Progenitor cell of endocrine pancreas (in vitro differentiated cells): ENCODE data around the gene CCDC88C. TPM values are rescaled to one million over a fixed set of nuclear protein-coding genes. Genes with fewer than 3 reads are reported as not detected.
A peak's percentile ranks its signal among the peaks of the same experiment; 100 is the strongest.

Source experiments
- DNase-seq: peaks from one replicate; pipeline ENCODE4 v3.0.0; 2021; ENCODE audit warnings: low spot score; ENCODE audit not compliant: unreplicated experiment
- H3K27ac Mint-ChIP-seq: 2 replicates; pipeline ENCODE4 v1.8.0; 2021; ENCODE audit warnings: mild to moderate bottlenecking, moderate library complexity, mixed read lengths
- H3K27me3 Mint-ChIP-seq: 2 replicates; pipeline ENCODE4 v1.8.0; 2021; ENCODE audit warnings: mixed read lengths
- H3K36me3 Mint-ChIP-seq: 2 replicates; pipeline ENCODE4 v1.8.0; 2022; ENCODE audit warnings: mixed read lengths; ENCODE audit not compliant: insufficient read depth
- H3K4me1 Mint-ChIP-seq: 2 replicates; pipeline ENCODE4 v1.8.0; 2021; ENCODE audit warnings: low read depth, mixed read lengths
- H3K4me3 Mint-ChIP-seq: 2 replicates; pipeline ENCODE4 v1.8.0; 2021; ENCODE audit warnings: low read depth, mild to moderate bottlenecking, moderate library complexity, mixed read lengths
- H3K9me3 Mint-ChIP-seq: 2 replicates; pipeline ENCODE4 v1.8.0; 2021; ENCODE audit warnings: low read depth, mixed read lengths
- CTCF ChIP-seq: fragments of 200-600 bp; sonication (generic); IDR thresholded peaks from one replicate; pipeline ENCODE4 v1.5.0; 2021; ENCODE audit warnings: antibody characterized with exemption, mild to moderate bottlenecking; ENCODE audit not compliant: unreplicated experiment
- total RNA-seq: library from RNA; stranded (reverse); gene quantifications from 2 replicates; pipeline ENCODE4 v1.2.1, GENCODE V29; 2021

The CCDC88C gene
- total RNA-seq, 1 donor from 2014 or later: 78.1 TPM

DNA sequence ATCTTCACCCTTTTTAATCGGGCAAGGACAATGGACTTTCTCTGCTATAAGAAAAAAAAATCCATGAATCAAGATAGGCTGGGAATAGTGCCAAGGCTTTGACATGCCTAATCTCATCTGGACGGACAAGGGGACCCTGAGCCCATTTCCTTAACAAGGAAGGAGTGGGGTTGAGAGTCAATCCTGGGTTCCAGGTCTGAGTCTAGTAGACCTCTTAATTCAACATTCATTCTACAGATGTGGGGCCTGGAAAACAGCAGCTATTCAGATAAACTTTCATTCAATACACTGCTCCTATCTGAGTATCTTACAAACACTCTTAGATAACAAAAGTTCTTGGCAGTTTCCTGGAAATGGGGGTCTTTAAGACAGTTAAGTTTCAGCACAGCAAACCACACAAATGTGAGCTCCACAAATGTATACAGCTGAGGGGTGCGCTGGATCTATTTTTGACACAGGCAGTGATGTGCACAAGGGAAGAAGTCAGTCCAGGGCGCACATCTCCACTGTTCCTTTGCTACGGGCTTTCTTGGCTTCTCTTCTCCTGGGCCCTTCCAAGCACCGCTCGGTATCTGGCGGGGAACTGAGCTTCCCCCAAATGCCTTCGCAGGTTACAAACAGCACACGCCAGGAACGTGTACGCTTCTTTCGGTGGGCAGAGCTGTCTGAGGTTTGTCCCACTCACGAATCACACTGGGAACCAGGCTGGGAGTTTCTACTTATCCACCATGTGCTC is 90.9 kb downstream of the CCDC88C start:
- no peaks in the 10 kb centered on the region for H3K9me3 Mint-ChIP-seq
- H3K4me3 Mint-ChIP-seq: no peak overlapping the region
- TF ChIP-seq CTCF: no peak
- H3K4me1 Mint-ChIP-seq: peaks cover 6% of the 10 kb centered on the region
- no peak for DNase-seq
- peak overlapping the region; percentile 35 for H3K27ac Mint-ChIP-seq
- peaks cover 9% of the 10 kb centered on the region for H3K36me3 Mint-ChIP-seq
- H3K27me3 Mint-ChIP-seq: no peaks in the 10 kb centered on the region

GRCh38 chr14:91324606-91325575 is 92.7 kb downstream of the CCDC88C start:
- Mint-ChIP-seq H3K4me3 (no peak overlapping the region), H3K4me1 (peaks cover 3% of the 10 kb centered on the region), H3K27me3 (no peaks in the 10 kb centered on the region), H3K36me3 (peaks cover 10% of the 10 kb centered on the region), H3K9me3 (no peaks in the 10 kb centered on the region), H3K27ac (peak overlapping the region; percentile 50)
- DNase-seq: no peak
- no peak for TF ChIP-seq CTCF

GRCh38 chr14:91323671-91324605 is 93.7 kb downstream of the CCDC88C start:
- peaks cover 13% of the 10 kb centered on the region for H3K36me3 Mint-ChIP-seq
- peaks cover 3% of the 10 kb centered on the region for H3K4me1 Mint-ChIP-seq

DNA sequence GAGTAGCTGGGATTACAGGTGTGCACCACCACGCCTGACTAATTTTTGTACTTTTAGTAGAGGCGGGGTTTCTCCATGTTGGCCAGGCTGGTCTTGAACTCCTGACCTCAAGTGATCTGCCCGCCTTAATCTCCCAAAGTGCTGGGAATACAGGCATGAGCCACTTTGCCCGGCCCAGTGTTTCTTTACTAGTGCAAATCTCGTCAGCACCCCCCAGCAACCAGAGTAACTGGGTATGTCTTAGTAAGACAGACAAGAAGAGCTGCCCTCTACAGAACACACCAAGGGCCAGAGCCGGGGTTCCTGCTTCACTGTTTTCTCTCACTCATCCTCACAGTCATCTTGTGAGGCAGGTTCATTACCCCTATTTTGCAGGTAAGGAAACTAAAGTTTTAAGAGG is 94.6 kb downstream of the CCDC88C start:
- H3K36me3 Mint-ChIP-seq: peaks cover 15% of the 10 kb centered on the region
- no peak for DNase-seq
- no peak for TF ChIP-seq CTCF
- peaks cover 3% of the 10 kb centered on the region for H3K4me1 Mint-ChIP-seq
- no peaks in the 10 kb centered on the region for H3K27me3 Mint-ChIP-seq
- no peaks in the 10 kb centered on the region for H3K9me3 Mint-ChIP-seq
- no peak overlapping the region for H3K4me3 Mint-ChIP-seq
- no peak overlapping the region for H3K27ac Mint-ChIP-seq

More at GRCh38 chr14:91323671-91324605, 93.7 kb downstream of the CCDC88C start:
- H3K27me3 Mint-ChIP-seq: no peaks in the 10 kb centered on the region
- TF ChIP-seq CTCF: peak; percentile 98
- H3K9me3 Mint-ChIP-seq: no peaks in the 10 kb centered on the region
- H3K27ac Mint-ChIP-seq: no peak overlapping the region
- DNase-seq: peak; percentile 80
- no peak overlapping the region for H3K4me3 Mint-ChIP-seq
